ENCODE data around the gene MESD. TPM values are rescaled to one million over a fixed set of nuclear protein-coding genes. Genes with fewer than 3 reads are reported as not detected.

MESD gene
- total and polyA plus RNA-seq, 9 of the 15 experiments (the other 6 are each of a cell fraction or from before 2014, with no cell fraction given), result 11.3 to 39.7 (median 22.8) TPM

- TF ChIP-seq, protein P1, sequence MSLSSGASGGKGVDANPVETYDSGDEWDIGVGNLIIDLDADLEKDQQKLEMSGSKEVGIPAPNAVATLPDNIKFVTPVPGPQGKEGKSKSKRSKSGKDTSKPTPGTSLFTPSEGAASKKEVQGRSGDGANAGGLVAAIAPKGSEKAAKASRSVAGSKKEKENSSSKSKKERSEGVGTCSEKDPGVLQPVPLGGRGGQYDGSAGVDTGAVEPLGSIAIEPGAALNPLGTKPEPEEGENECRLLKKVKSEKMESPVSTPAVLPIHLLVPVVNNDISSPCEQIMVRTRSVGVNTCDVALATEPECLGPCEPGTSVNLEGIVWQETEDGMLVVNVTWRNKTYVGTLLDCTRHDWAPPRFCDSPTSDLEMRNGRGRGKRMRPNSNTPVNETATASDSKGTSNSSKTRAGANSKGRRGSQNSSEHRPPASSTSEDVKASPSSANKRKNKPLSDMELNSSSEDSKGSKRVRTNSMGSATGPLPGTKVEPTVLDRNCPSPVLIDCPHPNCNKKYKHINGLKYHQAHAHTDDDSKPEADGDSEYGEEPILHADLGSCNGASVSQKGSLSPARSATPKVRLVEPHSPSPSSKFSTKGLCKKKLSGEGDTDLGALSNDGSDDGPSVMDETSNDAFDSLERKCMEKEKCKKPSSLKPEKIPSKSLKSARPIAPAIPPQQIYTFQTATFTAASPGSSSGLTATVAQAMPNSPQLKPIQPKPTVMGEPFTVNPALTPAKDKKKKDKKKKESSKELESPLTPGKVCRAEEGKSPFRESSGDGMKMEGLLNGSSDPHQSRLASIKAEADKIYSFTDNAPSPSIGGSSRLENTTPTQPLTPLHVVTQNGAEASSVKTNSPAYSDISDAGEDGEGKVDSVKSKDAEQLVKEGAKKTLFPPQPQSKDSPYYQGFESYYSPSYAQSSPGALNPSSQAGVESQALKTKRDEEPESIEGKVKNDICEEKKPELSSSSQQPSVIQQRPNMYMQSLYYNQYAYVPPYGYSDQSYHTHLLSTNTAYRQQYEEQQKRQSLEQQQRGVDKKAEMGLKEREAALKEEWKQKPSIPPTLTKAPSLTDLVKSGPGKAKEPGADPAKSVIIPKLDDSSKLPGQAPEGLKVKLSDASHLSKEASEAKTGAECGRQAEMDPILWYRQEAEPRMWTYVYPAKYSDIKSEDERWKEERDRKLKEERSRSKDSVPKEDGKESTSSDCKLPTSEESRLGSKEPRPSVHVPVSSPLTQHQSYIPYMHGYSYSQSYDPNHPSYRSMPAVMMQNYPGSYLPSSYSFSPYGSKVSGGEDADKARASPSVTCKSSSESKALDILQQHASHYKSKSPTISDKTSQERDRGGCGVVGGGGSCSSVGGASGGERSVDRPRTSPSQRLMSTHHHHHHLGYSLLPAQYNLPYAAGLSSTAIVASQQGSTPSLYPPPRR (CRISPR knock-in tag; IDR thresholded peaks at IDR 0.05; ENCODE audit: borderline replicate concordance), result no peak
- TF ChIP-seq E2F8 (IDR thresholded peaks at IDR 0.05; ENCODE audit: low read depth, partially characterized antibody) (no peak), HNRNPL (IDR thresholded peaks at IDR 0.05; ENCODE audit: low read depth, low read length) (0 out of 2 replicates have a peak, but pooled peaks have one; percentile 48)
Measured at GRCh38 chr15:81002331-81003096, 12.9 kb upstream of the MESD start (continued).
